Pancreas (tissue), 10 donors: ENCODE results near the gene ARID4A. TPM values are rescaled to one million over a fixed set of nuclear protein-coding genes. Genes with fewer than 3 reads are reported as not detected.
A peak's percentile ranks its signal among the peaks of the same experiment; 100 is the strongest.
"Not testable (repeated sequence)": the region's sequence is repeated elsewhere in the genome, so short reads cannot be mapped to it uniquely, and the experiment has no call there.

Source experiments
- ATAC-seq, 4 donors: fragments of 200-7000 bp; cut with Tn5 transposase; one replicate each; pipeline versions ENCODE4 v1.8.0 to v1.9.1; 2020; ENCODE audit warnings: mild to moderate bottlenecking in 4 of 4, moderate library complexity in 4 of 4
- DNase-seq, 6 donors: peaks; one replicate each; pipeline ENCODE4 v3.0.0-alpha.2; 2020
- FAIRE-seq: peaks from 2 replicates; lab custom pipeline; 2012; peaks lifted over from hg19 to GRCh38; lab: Jason Lieb, UNC
- H3K27ac ChIP-seq, 4 donors: fragments of 200-600 bp; sonication (generic); 1 replicate in 3 of 4; 2 replicates in 1 of 4; pipeline versions ENCODE4 v1.5.0 to v1.8.0; 2020
- H3K27me3 ChIP-seq, 4 donors: fragments of 200-600 bp; one replicate each; pipeline ENCODE4 v1.8.0; 2021
- H3K36me3 ChIP-seq, 3 donors: fragments of 200-600 bp; sonication (generic) in 1 of 3; one replicate each; pipeline versions ENCODE4 v1.5.0 to v1.8.0; 2020 to 2021
- H3K4me1 ChIP-seq, 3 donors: fragments of 200-600 bp; one replicate each; pipeline ENCODE4 v1.8.0; 2021
- H3K4me3 ChIP-seq, 4 donors: fragments of 200-600 bp; sonication (generic) in 2 of 4; one replicate each; pipeline versions ENCODE4 v1.5.0 to v1.8.0; 2020 to 2021
- H3K9me3 ChIP-seq, 4 donors: fragments of 200-600 bp; one replicate each; pipeline ENCODE4 v1.8.0; 2021
- WGBS, 2 donors: extraction: QIAGEN DNeasy Blood & Tissue Kit; methylation state at CpG; one replicate each; pipeline ENCODE4 v1.1.7; 2013; 5-methylcytosine and 5-hydroxymethylcytosine counted together
- intact Hi-C, 3 donors: fragments of 100-400 bp; cut with DNase I; formaldehyde crosslinking; loops; one replicate each; pipeline versions ENCODE4 v1.11.1 to v1.14.2; 2022
- polyA plus RNA-seq, 2 donors: library from polyadenylated mRNA; stranded (reverse); fragments of 200-250 nt; gene quantifications; one replicate each; pipeline ENCODE4 v1.2.3, GENCODE V29; 2013
- total RNA-seq, 6 donors: library from RNA; stranded (reverse); fragmentation: NEBNext Ultra II Directional in 4 of 6; extraction: Animal tissue kit (Norgen Biotek cat#: 25700) in 4 of 6; gene quantifications; one replicate each; pipeline versions ENCODE4 v1.2.1 to v1.2.4, GENCODE V29; 2021 to 2023
- TF ChIP-seq, protein P1 (sequence below), 4 donors: fragments of 200-600 bp; sonication (generic) in 3 of 4; IDR thresholded peaks; one replicate each; pipeline versions ENCODE4 v1.5.0 to v1.8.0; 2021; ENCODE audit warnings: antibody characterized with exemption in 4 of 4
- donor health status: healthy with polysubstance abuse.
- donor health status: DM: no; HTN: no; CAD: no; lungs with moderate emphysema.
- donor health status: DM: no; HTN: no; CAD: no.
- donor health status: control.
- donor health status: control.
- donor health status: Bipolar disorder and iron deficiency.
- donor health status: DM: yes; HTN: yes; CAD: no.
- donor health status: DM: no; HTN: no; CAD: no.
- donor health status: DM: no; HTN: no; CAD: no.
- donor health status: DM: yes; HTN: yes; CAD: no.

ARID4A gene, protein sequence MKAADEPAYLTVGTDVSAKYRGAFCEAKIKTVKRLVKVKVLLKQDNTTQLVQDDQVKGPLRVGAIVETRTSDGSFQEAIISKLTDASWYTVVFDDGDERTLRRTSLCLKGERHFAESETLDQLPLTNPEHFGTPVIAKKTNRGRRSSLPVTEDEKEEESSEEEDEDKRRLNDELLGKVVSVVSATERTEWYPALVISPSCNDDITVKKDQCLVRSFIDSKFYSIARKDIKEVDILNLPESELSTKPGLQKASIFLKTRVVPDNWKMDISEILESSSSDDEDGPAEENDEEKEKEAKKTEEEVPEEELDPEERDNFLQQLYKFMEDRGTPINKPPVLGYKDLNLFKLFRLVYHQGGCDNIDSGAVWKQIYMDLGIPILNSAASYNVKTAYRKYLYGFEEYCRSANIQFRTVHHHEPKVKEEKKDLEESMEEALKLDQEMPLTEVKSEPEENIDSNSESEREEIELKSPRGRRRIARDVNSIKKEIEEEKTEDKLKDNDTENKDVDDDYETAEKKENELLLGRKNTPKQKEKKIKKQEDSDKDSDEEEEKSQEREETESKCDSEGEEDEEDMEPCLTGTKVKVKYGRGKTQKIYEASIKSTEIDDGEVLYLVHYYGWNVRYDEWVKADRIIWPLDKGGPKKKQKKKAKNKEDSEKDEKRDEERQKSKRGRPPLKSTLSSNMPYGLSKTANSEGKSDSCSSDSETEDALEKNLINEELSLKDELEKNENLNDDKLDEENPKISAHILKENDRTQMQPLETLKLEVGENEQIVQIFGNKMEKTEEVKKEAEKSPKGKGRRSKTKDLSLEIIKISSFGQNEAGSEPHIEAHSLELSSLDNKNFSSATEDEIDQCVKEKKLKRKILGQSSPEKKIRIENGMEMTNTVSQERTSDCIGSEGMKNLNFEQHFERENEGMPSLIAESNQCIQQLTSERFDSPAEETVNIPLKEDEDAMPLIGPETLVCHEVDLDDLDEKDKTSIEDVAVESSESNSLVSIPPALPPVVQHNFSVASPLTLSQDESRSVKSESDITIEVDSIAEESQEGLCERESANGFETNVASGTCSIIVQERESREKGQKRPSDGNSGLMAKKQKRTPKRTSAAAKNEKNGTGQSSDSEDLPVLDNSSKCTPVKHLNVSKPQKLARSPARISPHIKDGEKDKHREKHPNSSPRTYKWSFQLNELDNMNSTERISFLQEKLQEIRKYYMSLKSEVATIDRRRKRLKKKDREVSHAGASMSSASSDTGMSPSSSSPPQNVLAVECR
- total RNA-seq (10 to 100 TPM in 4 of 6 donors, 1 to 10 TPM in 2; 8.7 to 20.2 (median 13.5) TPM), polyA plus RNA-seq (1 to 10 TPM; 5.5 to 6.0 TPM)

DNA sequence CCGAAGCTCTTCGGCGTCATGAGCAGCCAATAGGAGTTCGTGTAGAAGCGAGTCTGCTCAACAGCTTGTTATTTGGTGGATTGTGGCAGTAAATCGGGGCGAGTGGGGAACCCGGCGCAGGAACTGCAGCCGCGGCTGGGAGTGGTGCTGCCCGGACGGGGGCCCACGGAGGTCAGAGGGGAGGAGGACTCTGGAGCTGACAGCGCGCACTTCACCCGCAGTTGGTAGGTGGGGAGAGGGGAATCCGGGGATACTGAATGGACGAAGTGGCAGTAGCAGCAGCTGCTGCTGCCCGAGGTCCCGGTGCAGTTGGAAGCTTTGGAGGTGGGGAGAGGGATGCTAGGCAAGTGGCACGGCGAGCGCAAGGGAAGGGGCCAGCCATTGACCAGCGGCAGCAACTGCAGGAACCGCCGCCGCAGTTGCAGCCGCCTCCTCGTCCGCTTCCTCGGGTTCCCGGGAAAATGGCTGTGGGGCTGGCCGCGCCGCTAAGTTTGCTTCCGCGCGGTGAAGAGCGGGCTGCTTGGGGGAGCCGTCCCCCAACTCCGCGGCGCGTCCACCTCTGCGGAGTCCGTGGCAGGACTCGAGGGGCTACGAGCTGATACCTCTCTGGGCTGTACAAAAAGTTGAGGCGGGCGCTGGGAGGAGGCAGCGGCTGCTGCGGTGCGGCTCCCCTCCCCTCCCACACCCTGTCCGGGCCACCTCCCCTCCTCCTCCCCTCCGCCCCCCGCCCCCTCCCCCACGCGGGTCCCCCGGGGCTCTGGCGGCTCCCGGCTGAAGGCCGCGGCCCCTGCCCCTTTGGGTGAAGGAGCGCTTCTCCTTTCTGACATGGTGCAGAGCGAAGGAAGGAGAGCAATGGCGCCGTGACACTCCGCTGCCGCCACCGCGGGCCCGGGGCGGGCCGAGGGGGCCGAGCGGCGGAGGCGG is at the start of gene ARID4A:
Gene ARID4A (plus strand): TSS at position 79 of the 924 bp plus-strand sequence. CDS start 1,300 bp downstream, outside the sequence.
- TF ChIP-seq, protein P1, sequence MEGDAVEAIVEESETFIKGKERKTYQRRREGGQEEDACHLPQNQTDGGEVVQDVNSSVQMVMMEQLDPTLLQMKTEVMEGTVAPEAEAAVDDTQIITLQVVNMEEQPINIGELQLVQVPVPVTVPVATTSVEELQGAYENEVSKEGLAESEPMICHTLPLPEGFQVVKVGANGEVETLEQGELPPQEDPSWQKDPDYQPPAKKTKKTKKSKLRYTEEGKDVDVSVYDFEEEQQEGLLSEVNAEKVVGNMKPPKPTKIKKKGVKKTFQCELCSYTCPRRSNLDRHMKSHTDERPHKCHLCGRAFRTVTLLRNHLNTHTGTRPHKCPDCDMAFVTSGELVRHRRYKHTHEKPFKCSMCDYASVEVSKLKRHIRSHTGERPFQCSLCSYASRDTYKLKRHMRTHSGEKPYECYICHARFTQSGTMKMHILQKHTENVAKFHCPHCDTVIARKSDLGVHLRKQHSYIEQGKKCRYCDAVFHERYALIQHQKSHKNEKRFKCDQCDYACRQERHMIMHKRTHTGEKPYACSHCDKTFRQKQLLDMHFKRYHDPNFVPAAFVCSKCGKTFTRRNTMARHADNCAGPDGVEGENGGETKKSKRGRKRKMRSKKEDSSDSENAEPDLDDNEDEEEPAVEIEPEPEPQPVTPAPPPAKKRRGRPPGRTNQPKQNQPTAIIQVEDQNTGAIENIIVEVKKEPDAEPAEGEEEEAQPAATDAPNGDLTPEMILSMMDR (IDR thresholded peaks at IDR 0.05): no peak
- peak within 1 kb of the TSS; percentile 87 to 99 (median 92) for H3K4me3 ChIP-seq
- no peaks in the 10 kb centered on the region for H3K27me3 ChIP-seq
- no peaks in the 10 kb centered on the region for H3K9me3 ChIP-seq
- H3K36me3 ChIP-seq: peaks cover 0 to 3% (median 0%) of the 10 kb centered on the region in 3 donors
- 0% methylated on average over 42 to 78 of the region's 79 CpGs for WGBS, 2 donors
- intact Hi-C loops: loop anchor here in 1 of 3 donors (10.0 kb wide), 1 partner anchor 54 kb away; the partner anchor contains the start of gene PSMA3
- peak; percentile 21 to 50 (median 39) for ATAC-seq
- peaks cover 10 to 25% (median 16%) of the 10 kb centered on the region in 3 donors for H3K4me1 ChIP-seq
- H3K27ac ChIP-seq: peak within 1 kb of the TSS; percentile 89 to 96 (median 94)
- DNase-seq: peak in 5 of 6 donors; percentile 13 to 93 (median 81)
- no peak for FAIRE-seq

DNA sequence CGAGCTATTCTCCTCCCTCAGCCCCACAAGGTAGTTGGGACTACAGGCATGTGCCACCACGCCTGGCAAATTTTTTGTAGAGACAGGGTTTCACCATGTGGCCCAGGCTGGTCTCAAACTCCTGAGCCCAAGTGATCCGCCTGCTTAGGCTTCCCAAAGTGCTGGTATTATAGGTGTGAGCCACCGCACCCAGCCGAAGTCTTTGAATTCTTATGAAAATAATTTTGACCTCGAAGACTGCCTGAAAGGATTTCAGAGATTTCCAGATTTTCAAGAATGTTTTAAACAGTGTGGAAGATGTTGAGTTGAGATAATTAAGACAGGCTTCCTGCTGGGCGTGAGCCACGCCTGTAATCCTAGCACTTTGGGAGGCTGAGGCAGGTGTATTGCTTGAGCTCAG is 48.7 kb upstream of the ARID4A start:
- Histone ChIP-seq H3K36me3 (peaks cover 0 to 27% (median 4%) of the 10 kb centered on the region in 3 donors), H3K27ac (no peak overlapping the region), H3K27me3 (no peaks in the 10 kb centered on the region), H3K4me3 (no peak overlapping the region), H3K9me3 (no peaks in the 10 kb centered on the region), H3K4me1 (peaks cover 14 to 26% (median 22%) of the 10 kb centered on the region in 3 donors)
- 93 to 96% methylated on average over 8 of the region's 8 CpGs for WGBS, 2 donors
- ATAC-seq: no peak
- intact Hi-C loops: loop anchor here in 1 of 3 donors (10.0 kb wide), 1 partner anchor 45 kb away; the partner anchor contains the start of gene ARID4A
- no peak for FAIRE-seq
- no peak for DNase-seq
- TF ChIP-seq, protein P1 (IDR thresholded peaks at IDR 0.05): no peak

DNA sequence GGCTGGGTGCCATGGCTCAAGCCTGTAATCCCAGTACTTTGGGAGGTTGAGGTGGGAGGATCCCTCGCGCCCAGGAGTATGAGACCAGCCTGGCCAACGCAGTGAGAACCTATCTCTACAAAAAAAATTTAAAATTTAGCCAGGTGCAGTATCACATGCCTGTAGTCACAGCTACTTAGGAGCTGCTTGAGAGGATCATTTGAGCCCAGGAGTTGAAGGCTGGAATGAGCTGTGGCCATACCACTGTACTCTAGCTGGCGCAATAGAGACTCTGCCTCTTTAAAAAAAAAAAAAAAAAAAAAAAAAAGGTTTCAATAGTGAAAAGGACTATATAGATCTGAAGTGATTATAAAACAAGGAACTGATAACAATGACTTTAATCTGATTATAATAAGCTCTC is 40.2 kb upstream of the ARID4A start:
- Histone ChIP-seq H3K9me3 (no peaks in the 10 kb centered on the region), H3K27me3 (no peaks in the 10 kb centered on the region), H3K4me1 (no peaks in the 10 kb centered on the region), H3K27ac (no peak overlapping the region), H3K36me3 (peaks cover 0 to 42% (median 5%) of the 10 kb centered on the region in 3 donors), H3K4me3 (no peak overlapping the region)
- WGBS, 2 donors: 97 to 98% methylated on average over 4 of the region's 4 CpGs
- ATAC-seq: peak in 1 of 4 donors; percentile 31
- DNase-seq: no peak
- no peak for FAIRE-seq
- TF ChIP-seq, protein P1 (IDR thresholded peaks at IDR 0.05): no peak
- intact Hi-C loops: no loop called here

DNA sequence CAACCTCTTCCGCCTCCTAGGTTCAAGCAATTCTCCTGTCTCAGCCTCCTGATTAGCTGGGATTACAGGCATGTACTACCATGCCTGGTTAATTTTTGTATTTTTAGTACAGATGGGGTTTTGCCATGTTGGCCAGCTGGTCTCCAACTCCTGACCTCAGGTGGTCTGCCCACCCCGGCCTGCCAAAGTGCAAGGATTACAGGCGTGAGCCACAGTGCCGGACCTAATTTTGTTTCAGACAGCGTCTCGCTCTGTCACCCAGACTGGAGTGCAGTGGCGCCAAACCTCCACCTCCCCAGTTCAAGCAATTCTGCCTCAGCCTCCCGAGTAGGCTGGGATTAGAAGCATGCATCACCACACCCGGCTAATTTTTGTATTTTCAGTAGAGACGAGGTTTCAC is 36.4 kb upstream of the ARID4A start:
- WGBS, 2 donors: 96 to 97% methylated on average over 10 of the region's 10 CpGs
- DNase-seq, H3K9me3 ChIP-seq, ATAC-seq, H3K27me3 ChIP-seq, intact Hi-C loops, H3K4me1 ChIP-seq, H3K4me3 ChIP-seq, FAIRE-seq, H3K27ac ChIP-seq: not testable (repeated sequence)
- H3K36me3 ChIP-seq: peaks cover 2 to 60% (median 5%) of the 10 kb centered on the region in 3 donors
